ENCODE measurements around the gene LAMA3. TPM values are rescaled to one million over a fixed set of nuclear protein-coding genes. Genes with fewer than 3 reads are reported as not detected.
A peak's percentile ranks its signal among the peaks of the same experiment; 100 is the strongest.

Gene LAMA3
- total RNA-seq, 6 experiments from 2014 or later = 1.3 to 5.0 (median 3.0) TPM

GRCh38 chr18:23900994-23901393 is 211.7 kb downstream of the LAMA3 start:
- Histone ChIP-seq H3K4me3 (no peak overlapping the region), H3K36me3 (no peaks in the 10 kb centered on the region), H3K9me3 (no peaks in the 10 kb centered on the region), H3K27me3 (no peaks in the 10 kb centered on the region), H3K4me1 (peaks cover 0 to 5% (median 0%) of the 10 kb centered on the region in 4 donors), H3K27ac (no peak overlapping the region)
- intact Hi-C loops (cut with DNase I) = no loop called here
- WGBS (ENCODE audit: insufficient coverage, low coverage, low lambda C conversion rate, missing lambda C conversion rate) = 50% methylated on average over 8 of the region's 8 CpGs
- ATAC-seq (peak in 1 of 4 donors; percentile 32), DNase-seq (no peak)
- TF ChIP-seq CTCF (IDR thresholded peaks at IDR 0.05) (no peak), POLR2A (IDR thresholded peaks at IDR 0.05) (no peak)

- ATAC-seq = peak; percentile 87 to 96 (median 89)
- Histone ChIP-seq H3K27ac (no peak overlapping the region), H3K27me3 (no peaks in the 10 kb centered on the region), H3K36me3 (no peaks in the 10 kb centered on the region), H3K4me1 (peaks cover 0 to 5% (median 0%) of the 10 kb centered on the region in 4 donors), H3K4me3 (no peak overlapping the region), H3K9me3 (no peaks in the 10 kb centered on the region)
- TF ChIP-seq CTCF (IDR thresholded peaks at IDR 0.05) (no peak), POLR2A (IDR thresholded peaks at IDR 0.05) (no peak)
- 63% methylated on average over 2 of the region's 2 CpGs for WGBS (ENCODE audit: insufficient coverage, low coverage, low lambda C conversion rate, missing lambda C conversion rate)
- intact Hi-C loops (cut with DNase I) = no loop called here
- peak; percentile 64 to 80 (median 79) for DNase-seq
Observed at GRCh38 chr18:23902396-23902795, 213.1 kb downstream of the LAMA3 start.

GRCh38 chr18:23903971-23904370 is 214.7 kb downstream of the LAMA3 start:
- Histone ChIP-seq H3K9me3 (no peaks in the 10 kb centered on the region), H3K27me3 (no peaks in the 10 kb centered on the region), H3K36me3 (no peaks in the 10 kb centered on the region), H3K4me1 (peaks cover 0 to 5% (median 0%) of the 10 kb centered on the region in 4 donors), H3K27ac (no peak overlapping the region), H3K4me3 (no peak overlapping the region)
- no peak for DNase-seq
- TF ChIP-seq POLR2A (IDR thresholded peaks at IDR 0.05) = no peak
- no peak for TF ChIP-seq CTCF (IDR thresholded peaks at IDR 0.05)
- ATAC-seq = no peak
- WGBS (ENCODE audit: insufficient coverage, low coverage, low lambda C conversion rate, missing lambda C conversion rate) = 82% methylated on average over 3 of the region's 7 CpGs
- intact Hi-C loops (cut with DNase I) = no loop called here

GRCh38 chr18:23906658-23907057 is 217.4 kb downstream of the LAMA3 start:
- ATAC-seq (no peak), DNase-seq (no peak)
- H3K27ac ChIP-seq = no peak overlapping the region
- H3K4me3 ChIP-seq = no peak overlapping the region
- no peaks in the 10 kb centered on the region for H3K9me3 ChIP-seq
- no peaks in the 10 kb centered on the region for H3K36me3 ChIP-seq
- no peak for TF ChIP-seq POLR2A (IDR thresholded peaks at IDR 0.05)
- TF ChIP-seq CTCF (IDR thresholded peaks at IDR 0.05) = no peak
- no peaks in the 10 kb centered on the region for H3K27me3 ChIP-seq
- H3K4me1 ChIP-seq = peaks cover 0 to 5% (median 0%) of the 10 kb centered on the region in 4 donors
- 63% methylated on average over 2 of the region's 2 CpGs for WGBS (ENCODE audit: insufficient coverage, low coverage, low lambda C conversion rate, missing lambda C conversion rate)
- intact Hi-C loops (cut with DNase I) = no loop called here

- 89% methylated on average over 3 of the region's 3 CpGs for WGBS (ENCODE audit: insufficient coverage, low coverage, low lambda C conversion rate, missing lambda C conversion rate)
- intact Hi-C loops (cut with DNase I) = no loop called here
- no peak for TF ChIP-seq CTCF (IDR thresholded peaks at IDR 0.05)
- TF ChIP-seq POLR2A (IDR thresholded peaks at IDR 0.05) = no peak
- no peak overlapping the region for H3K27ac ChIP-seq
- no peaks in the 10 kb centered on the region for H3K9me3 ChIP-seq
- no peak for DNase-seq
- H3K27me3 ChIP-seq = no peaks in the 10 kb centered on the region
- H3K4me1 ChIP-seq = no peaks in the 10 kb centered on the region
- H3K4me3 ChIP-seq = no peak overlapping the region
- no peaks in the 10 kb centered on the region for H3K36me3 ChIP-seq
- ATAC-seq = no peak
Observed at GRCh38 chr18:23908827-23909226, 219.6 kb downstream of the LAMA3 start.

Measured in right lobe of liver (tissue), 6 donors.